Stimulated activated CD4-positive, alpha-beta T cell treated with anti-CD3 and anti-CD28 coated beads, TNF-alpha, amount 100 ng/mL, for 24 hours (primary cell): ENCODE measurements around the gene TNXB.
"Not testable (repeated sequence)": the region's sequence is repeated elsewhere in the genome, so short reads cannot be mapped to it uniquely, and the experiment has no call there.

Experiments
- DNase-seq, 3 experiments: peaks; one replicate each; pipeline ENCODE4 v3.0.0-alpha.2; 2020; ENCODE audit warnings: low read depth in 3 of 3

The TNXB gene

GRCh38 chr6:32086661-32087573 lies 22.2 kb downstream of the TNXB start:
- DNase-seq: peak in 1 of 3 experiments; percentile 39

GRCh38 chr6:32085759-32086459 lies 23.2 kb downstream of the TNXB start:
- DNase-seq: no peak

- DNase-seq: no peak
Observed at GRCh38 chr6:32084780-32085179, 24.4 kb downstream of the TNXB start.

GRCh38 chr6:32083812-32084768 lies 25.0 kb downstream of the TNXB start:
- no peak for DNase-seq

GRCh38 chr6:32082935-32083334 lies 26.2 kb downstream of the TNXB start:
- no peak for DNase-seq

GRCh38 chr6:32082478-32082877 lies 26.7 kb downstream of the TNXB start:
- no peak for DNase-seq

GRCh38 chr6:32081168-32081990 lies 27.8 kb downstream of the TNXB start:
- no peak for DNase-seq

- no peak for DNase-seq
Observed at GRCh38 chr6:32079566-32080290, 29.4 kb downstream of the TNXB start.

- no peak for DNase-seq
Observed at GRCh38 chr6:32076321-32076809, 32.8 kb downstream of the TNXB start.

GRCh38 chr6:32075781-32076180 lies 33.4 kb downstream of the TNXB start:
- DNase-seq: no peak

GRCh38 chr6:32074996-32075532 lies 34.1 kb downstream of the TNXB start:
- DNase-seq: no peak

GRCh38 chr6:32073613-32074012 lies 35.5 kb downstream of the TNXB start:
- no peak for DNase-seq

GRCh38 chr6:32073101-32073500 lies 36.0 kb downstream of the TNXB start:
- no peak for DNase-seq

GRCh38 chr6:32070814-32071543 lies 38.2 kb downstream of the TNXB start:
- DNase-seq: no peak

- DNase-seq: no peak
Observed at GRCh38 chr6:32069878-32070515, 39.1 kb downstream of the TNXB start.

- DNase-seq: no peak
Observed at GRCh38 chr6:32069460-32069859, 39.7 kb downstream of the TNXB start.

- no peak for DNase-seq
Observed at GRCh38 chr6:32068867-32069266, 40.3 kb downstream of the TNXB start.

GRCh38 chr6:32068315-32068714 lies 40.8 kb downstream of the TNXB start:
- not testable (repeated sequence) for DNase-seq

- DNase-seq: not testable (repeated sequence)
Observed at GRCh38 chr6:32067521-32067920, 41.6 kb downstream of the TNXB start.
